ENCODE data around the gene ANKLE2.
A peak's percentile ranks its signal among the peaks of the same experiment; 100 is the strongest.

ANKLE2 gene

DNA sequence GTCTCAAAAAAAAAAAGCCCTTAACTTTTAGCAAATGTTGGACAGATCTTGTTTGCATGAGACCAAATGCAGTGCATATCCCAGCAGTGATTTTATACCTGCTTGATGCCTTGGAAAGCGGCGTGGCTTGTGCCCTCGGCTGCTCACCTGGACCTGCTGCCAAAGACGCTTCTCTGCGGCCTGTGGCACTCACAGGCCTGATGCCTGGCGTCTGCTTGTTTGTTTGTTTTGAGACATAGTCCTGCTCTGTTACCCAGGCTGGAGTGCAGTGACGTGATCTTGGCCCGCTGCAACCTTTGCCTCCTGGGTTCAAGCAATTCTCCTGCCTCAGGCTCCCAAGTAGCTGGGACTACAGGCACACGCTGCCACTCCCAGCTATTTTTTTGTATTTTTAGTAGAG lies 45.8 kb downstream of the ANKLE2 start:
- peaks cover 11 to 39% of the 10 kb centered on the region in 2 donors for H3K36me3 ChIP-seq (ENCODE audit: control insufficient read depth in 1 of 2, insufficient read depth in 2 of 2, low read length in 2 of 2)

DNA sequence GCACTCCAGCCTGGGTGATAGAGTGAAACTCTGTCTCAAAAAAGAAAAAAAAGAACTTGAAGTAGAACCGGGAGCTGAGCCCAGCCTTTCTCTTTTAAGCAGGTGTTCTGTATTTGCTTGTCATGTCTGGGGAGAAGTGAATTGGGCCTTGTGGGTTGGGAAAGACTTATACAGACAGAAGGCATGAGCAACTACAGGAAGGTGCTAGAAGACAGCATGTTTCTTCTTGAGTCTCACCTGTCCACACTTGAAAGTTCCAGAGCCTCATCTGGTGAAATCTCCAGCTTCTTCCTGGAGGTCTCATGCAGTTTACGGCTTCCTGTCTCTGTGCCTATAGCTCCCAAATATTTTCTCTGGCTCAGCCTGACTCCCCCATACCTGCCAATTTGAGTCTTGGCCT lies 48.5 kb downstream of the ANKLE2 start:
- Histone ChIP-seq H3K9ac (ENCODE audit: low read depth in 1 of 2, low read length in 2 of 2) (no peak overlapping the region), H3K9me3 (ENCODE audit: control insufficient read depth in 1 of 2, low read length in 2 of 2) (no peaks in the 10 kb centered on the region), H3K36me3 (ENCODE audit: control insufficient read depth in 1 of 2, insufficient read depth in 2 of 2, low read length in 2 of 2) (peaks cover 3 to 18% of the 10 kb centered on the region in 2 donors), H3K27me3 (ENCODE audit: control insufficient read depth in 1 of 2, insufficient read depth in 2 of 2, low read length in 2 of 2) (no peaks in the 10 kb centered on the region), H3K4me1 (ENCODE audit: control insufficient read depth in 1 of 2, insufficient read depth in 2 of 2, low read length in 2 of 2) (peaks cover 0 to 6% of the 10 kb centered on the region in 2 donors), H3K4me3 (ENCODE audit: low read depth in 1 of 2, low read length in 2 of 2) (no peak overlapping the region), H3K27ac (ENCODE audit: low read depth, low read length) (no peak overlapping the region)

More for the DNA sequence above, 45.8 kb downstream of the ANKLE2 start:
- H3K9ac ChIP-seq (ENCODE audit: low read depth in 1 of 2, low read length in 2 of 2) = no peak overlapping the region
- H3K27ac ChIP-seq (ENCODE audit: low read depth, low read length) = no peak overlapping the region
- H3K9me3 ChIP-seq (ENCODE audit: control insufficient read depth in 1 of 2, low read length in 2 of 2) = no peaks in the 10 kb centered on the region
- no peak overlapping the region for H3K4me3 ChIP-seq (ENCODE audit: low read depth in 1 of 2, low read length in 2 of 2)
- peaks cover 0 to 6% of the 10 kb centered on the region in 2 donors for H3K4me1 ChIP-seq (ENCODE audit: control insufficient read depth in 1 of 2, insufficient read depth in 2 of 2, low read length in 2 of 2)
- no peaks in the 10 kb centered on the region for H3K27me3 ChIP-seq (ENCODE audit: control insufficient read depth in 1 of 2, insufficient read depth in 2 of 2, low read length in 2 of 2)

DNA sequence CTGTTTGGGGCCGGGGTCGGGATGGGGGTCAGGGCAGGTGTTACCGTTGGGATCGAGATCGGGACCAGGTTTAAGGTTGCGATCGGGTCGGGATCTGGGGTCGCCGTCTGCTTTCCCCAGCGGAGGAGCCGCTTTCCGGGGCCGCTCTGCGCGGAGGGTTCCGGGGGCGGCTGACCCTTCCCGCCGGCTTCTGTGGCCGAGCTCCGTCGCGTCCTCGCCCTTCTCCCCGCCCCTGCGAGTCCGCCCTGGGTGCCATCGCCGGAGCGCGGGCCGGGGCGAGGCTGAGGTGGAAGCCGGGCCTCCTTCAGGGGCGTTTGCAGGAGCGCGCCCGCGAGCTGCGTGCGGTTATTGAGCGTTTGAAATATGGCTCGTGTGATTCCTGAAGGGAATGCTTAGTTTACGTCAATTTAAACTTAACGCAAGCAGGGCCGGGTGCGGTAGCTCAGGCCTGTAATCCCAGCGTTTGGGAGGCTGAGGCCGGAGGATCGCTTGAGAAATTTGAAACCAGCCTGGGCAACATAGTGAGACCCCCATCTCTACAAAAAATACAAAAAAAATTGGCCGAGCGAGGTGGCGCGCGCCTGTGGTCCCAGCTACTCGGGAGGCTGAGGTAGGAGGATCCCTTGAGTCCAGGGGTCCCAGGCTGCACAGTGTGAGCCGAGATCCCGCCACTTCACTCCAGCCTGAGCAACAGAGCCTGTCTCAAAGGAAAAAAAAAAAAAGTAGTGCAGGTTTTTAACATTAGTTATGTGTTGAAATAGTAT lies 50.4 kb downstream of the ANKLE2 start:
- Histone ChIP-seq H3K27ac (ENCODE audit: low read depth, low read length) (no peak overlapping the region), H3K4me1 (ENCODE audit: control insufficient read depth in 1 of 2, insufficient read depth in 2 of 2, low read length in 2 of 2) (peaks cover 0 to 6% of the 10 kb centered on the region in 2 donors), H3K9me3 (ENCODE audit: control insufficient read depth in 1 of 2, low read length in 2 of 2) (no peaks in the 10 kb centered on the region), H3K27me3 (ENCODE audit: control insufficient read depth in 1 of 2, insufficient read depth in 2 of 2, low read length in 2 of 2) (no peaks in the 10 kb centered on the region), H3K4me3 (ENCODE audit: low read depth in 1 of 2, low read length in 2 of 2) (peak overlapping the region; percentile 67 to 94), H3K36me3 (ENCODE audit: control insufficient read depth in 1 of 2, insufficient read depth in 2 of 2, low read length in 2 of 2) (peaks cover 7 to 14% of the 10 kb centered on the region in 2 donors), H3K9ac (ENCODE audit: low read depth in 1 of 2, low read length in 2 of 2) (peak overlapping the region; percentile 54 to 69)

- Histone ChIP-seq H3K27me3 (ENCODE audit: control insufficient read depth in 1 of 2, insufficient read depth in 2 of 2, low read length in 2 of 2) (no peaks in the 10 kb centered on the region), H3K27ac (ENCODE audit: low read depth, low read length) (peak within 1 kb of the TSS; percentile 83), H3K9ac (ENCODE audit: low read depth in 1 of 2, low read length in 2 of 2) (peak within 1 kb of the TSS; percentile 71 to 86), H3K4me1 (ENCODE audit: control insufficient read depth in 1 of 2, insufficient read depth in 2 of 2, low read length in 2 of 2) (peaks cover 0 to 6% of the 10 kb centered on the region in 2 donors), H3K36me3 (ENCODE audit: control insufficient read depth in 1 of 2, insufficient read depth in 2 of 2, low read length in 2 of 2) (peaks cover 7 to 11% of the 10 kb centered on the region in 2 donors), H3K9me3 (ENCODE audit: control insufficient read depth in 1 of 2, low read length in 2 of 2) (no peaks in the 10 kb centered on the region), H3K4me3 (ENCODE audit: low read depth in 1 of 2, low read length in 2 of 2) (peak within 1 kb of the TSS; percentile 84 to 94)
Measured at GRCh38 chr12:132710405-132711079, 51.1 kb downstream of the ANKLE2 start, which contains the start of gene PGAM5. TSS of gene PGAM5 (plus strand) at chr12:132710842. CDS start at chr12:132710877, 35 bp downstream.

- H3K9me3 ChIP-seq (ENCODE audit: control insufficient read depth in 1 of 2, low read length in 2 of 2) = no peaks in the 10 kb centered on the region
- H3K27me3 ChIP-seq (ENCODE audit: control insufficient read depth in 1 of 2, insufficient read depth in 2 of 2, low read length in 2 of 2) = no peaks in the 10 kb centered on the region
- peak overlapping the region; percentile 83 for H3K27ac ChIP-seq (ENCODE audit: low read depth, low read length)
- H3K36me3 ChIP-seq (ENCODE audit: control insufficient read depth in 1 of 2, insufficient read depth in 2 of 2, low read length in 2 of 2) = peaks cover 7 to 11% of the 10 kb centered on the region in 2 donors
- H3K4me3 ChIP-seq (ENCODE audit: low read depth in 1 of 2, low read length in 2 of 2) = peak overlapping the region; percentile 84 to 94
- H3K9ac ChIP-seq (ENCODE audit: low read depth in 1 of 2, low read length in 2 of 2) = peak overlapping the region; percentile 71 to 86
- H3K4me1 ChIP-seq (ENCODE audit: control insufficient read depth in 1 of 2, insufficient read depth in 2 of 2, low read length in 2 of 2) = peaks cover 0 to 6% of the 10 kb centered on the region in 2 donors
Measured at GRCh38 chr12:132710043-132710404, 51.6 kb downstream of the ANKLE2 start.

- H3K27ac ChIP-seq (ENCODE audit: low read depth, low read length) = no peak overlapping the region
- H3K36me3 ChIP-seq (ENCODE audit: control insufficient read depth in 1 of 2, insufficient read depth in 2 of 2, low read length in 2 of 2) = peaks cover 18 to 20% of the 10 kb centered on the region in 2 donors
- no peak overlapping the region for H3K9ac ChIP-seq (ENCODE audit: low read depth in 1 of 2, low read length in 2 of 2)
- no peaks in the 10 kb centered on the region for H3K27me3 ChIP-seq (ENCODE audit: control insufficient read depth in 1 of 2, insufficient read depth in 2 of 2, low read length in 2 of 2)
- H3K4me3 ChIP-seq (ENCODE audit: low read depth in 1 of 2, low read length in 2 of 2) = no peak overlapping the region
- no peaks in the 10 kb centered on the region for H3K9me3 ChIP-seq (ENCODE audit: control insufficient read depth in 1 of 2, low read length in 2 of 2)
- peaks cover 0 to 6% of the 10 kb centered on the region in 2 donors for H3K4me1 ChIP-seq (ENCODE audit: control insufficient read depth in 1 of 2, insufficient read depth in 2 of 2, low read length in 2 of 2)
Measured at GRCh38 chr12:132708150-132708549, 53.5 kb downstream of the ANKLE2 start.

DNA sequence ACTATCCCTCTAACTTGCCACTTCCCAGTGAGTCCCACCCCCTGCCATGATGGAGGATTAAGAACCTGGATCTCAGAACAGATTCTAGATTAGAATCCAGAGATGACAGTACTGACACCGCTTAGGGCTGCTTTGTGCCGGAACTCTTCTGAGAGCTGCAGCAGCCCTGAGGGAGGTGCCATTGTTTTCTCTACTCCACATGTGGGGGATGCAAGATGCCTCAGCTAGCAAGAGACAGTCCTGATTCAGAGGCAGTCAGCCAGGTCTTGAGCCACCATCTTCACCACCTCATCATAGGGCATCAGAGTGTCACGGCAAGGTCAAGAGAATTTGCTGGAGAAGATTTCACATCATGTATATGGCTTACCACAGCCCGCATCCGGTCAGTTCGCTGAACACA lies 54.4 kb downstream of the ANKLE2 start:
- Histone ChIP-seq H3K27ac (ENCODE audit: low read depth, low read length) (no peak overlapping the region), H3K4me3 (ENCODE audit: low read depth in 1 of 2, low read length in 2 of 2) (no peak overlapping the region), H3K9me3 (ENCODE audit: control insufficient read depth in 1 of 2, low read length in 2 of 2) (no peaks in the 10 kb centered on the region), H3K27me3 (ENCODE audit: control insufficient read depth in 1 of 2, insufficient read depth in 2 of 2, low read length in 2 of 2) (no peaks in the 10 kb centered on the region), H3K9ac (ENCODE audit: low read depth in 1 of 2, low read length in 2 of 2) (no peak overlapping the region), H3K4me1 (ENCODE audit: control insufficient read depth in 1 of 2, insufficient read depth in 2 of 2, low read length in 2 of 2) (peaks cover 0 to 6% of the 10 kb centered on the region in 2 donors), H3K36me3 (ENCODE audit: control insufficient read depth in 1 of 2, insufficient read depth in 2 of 2, low read length in 2 of 2) (peaks cover 18 to 26% of the 10 kb centered on the region in 2 donors)

- no peak overlapping the region for H3K4me3 ChIP-seq (ENCODE audit: low read depth in 1 of 2, low read length in 2 of 2)
- H3K27me3 ChIP-seq (ENCODE audit: control insufficient read depth in 1 of 2, insufficient read depth in 2 of 2, low read length in 2 of 2) = no peaks in the 10 kb centered on the region
- no peak overlapping the region for H3K9ac ChIP-seq (ENCODE audit: low read depth in 1 of 2, low read length in 2 of 2)
- no peaks in the 10 kb centered on the region for H3K9me3 ChIP-seq (ENCODE audit: control insufficient read depth in 1 of 2, low read length in 2 of 2)
- H3K4me1 ChIP-seq (ENCODE audit: control insufficient read depth in 1 of 2, insufficient read depth in 2 of 2, low read length in 2 of 2) = no peaks in the 10 kb centered on the region
- no peak overlapping the region for H3K27ac ChIP-seq (ENCODE audit: low read depth, low read length)
- H3K36me3 ChIP-seq (ENCODE audit: control insufficient read depth in 1 of 2, insufficient read depth in 2 of 2, low read length in 2 of 2) = peaks cover 26 to 53% of the 10 kb centered on the region in 2 donors
Measured at GRCh38 chr12:132703641-132704040, 58.0 kb downstream of the ANKLE2 start.

DNA sequence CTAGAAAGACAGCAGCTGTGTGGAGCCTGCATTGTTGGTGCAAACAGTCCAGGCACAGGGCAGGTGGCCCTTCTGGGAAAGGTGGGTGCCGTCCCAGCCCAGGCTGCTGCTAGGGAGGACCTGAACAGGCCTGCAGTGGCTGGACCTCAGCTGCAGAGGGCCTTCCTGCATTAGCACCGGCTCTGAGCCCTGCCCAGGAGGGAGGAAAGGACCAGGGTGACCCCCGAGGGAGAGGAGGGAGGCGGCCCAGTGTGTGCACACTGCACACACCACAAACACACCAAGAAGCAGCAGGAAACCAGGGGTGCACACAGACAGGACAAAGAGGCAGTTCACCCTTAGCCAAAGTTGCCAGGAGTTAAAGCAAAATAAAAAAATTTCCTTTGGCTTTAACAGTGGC lies 59.0 kb downstream of the ANKLE2 start:
- no peaks in the 10 kb centered on the region for H3K27me3 ChIP-seq (ENCODE audit: control insufficient read depth in 1 of 2, insufficient read depth in 2 of 2, low read length in 2 of 2)
- peaks cover 26 to 63% of the 10 kb centered on the region in 2 donors for H3K36me3 ChIP-seq (ENCODE audit: control insufficient read depth in 1 of 2, insufficient read depth in 2 of 2, low read length in 2 of 2)

GRCh38 chr12:132700212-132700822 lies 61.3 kb downstream of the ANKLE2 start:
- H3K36me3 ChIP-seq (ENCODE audit: control insufficient read depth in 1 of 2, insufficient read depth in 2 of 2, low read length in 2 of 2) = peaks cover 19 to 75% of the 10 kb centered on the region in 2 donors
- H3K9me3 ChIP-seq (ENCODE audit: control insufficient read depth in 1 of 2, low read length in 2 of 2) = no peaks in the 10 kb centered on the region
- H3K9ac ChIP-seq (ENCODE audit: low read depth in 1 of 2, low read length in 2 of 2) = no peak overlapping the region
- no peak overlapping the region for H3K27ac ChIP-seq (ENCODE audit: low read depth, low read length)
- no peaks in the 10 kb centered on the region for H3K4me1 ChIP-seq (ENCODE audit: control insufficient read depth in 1 of 2, insufficient read depth in 2 of 2, low read length in 2 of 2)
- no peaks in the 10 kb centered on the region for H3K27me3 ChIP-seq (ENCODE audit: control insufficient read depth in 1 of 2, insufficient read depth in 2 of 2, low read length in 2 of 2)
- H3K4me3 ChIP-seq (ENCODE audit: low read depth in 1 of 2, low read length in 2 of 2) = no peak overlapping the region

More for the DNA sequence above, 59.0 kb downstream of the ANKLE2 start:
- no peaks in the 10 kb centered on the region for H3K9me3 ChIP-seq (ENCODE audit: control insufficient read depth in 1 of 2, low read length in 2 of 2)
- no peak overlapping the region for H3K27ac ChIP-seq (ENCODE audit: low read depth, low read length)
- H3K4me1 ChIP-seq (ENCODE audit: control insufficient read depth in 1 of 2, insufficient read depth in 2 of 2, low read length in 2 of 2) = no peaks in the 10 kb centered on the region
- no peak overlapping the region for H3K4me3 ChIP-seq (ENCODE audit: low read depth in 1 of 2, low read length in 2 of 2)
- H3K9ac ChIP-seq (ENCODE audit: low read depth in 1 of 2, low read length in 2 of 2) = no peak overlapping the region
